NCI-H510A treated with DMSO at 0.1 percent for 48 hours (cell line): ENCODE data around the gene MEDAG.

Experiments used
- DNase-seq: peaks from one replicate; lab custom pipeline; 2025; lab: John Stamatoyannopoulos, UW

MEDAG gene

GRCh38 chr13:30905932-30906383 lies at the start of gene MEDAG:
Gene MEDAG, plus strand, starts transcription at chr13:30906271. Its CDS starts 245 bp downstream, at chr13:30906516.
- no peak for DNase-seq

- no peak for DNase-seq
These were observed 49.1 kb upstream of the MEDAG start for GRCh38 chr13:30857018-30857417.

- no peak for DNase-seq
These were observed 48.4 kb upstream of the MEDAG start for GRCh38 chr13:30857636-30858035.

- DNase-seq, result no peak
These were observed 46.7 kb upstream of the MEDAG start for GRCh38 chr13:30859326-30859725.

- DNase-seq, result no peak
These were observed 44.9 kb upstream of the MEDAG start for GRCh38 chr13:30861163-30861562.

- DNase-seq, result no peak
These were observed 44.1 kb upstream of the MEDAG start for GRCh38 chr13:30861836-30862467.

GRCh38 chr13:30862707-30863106 lies 43.4 kb upstream of the MEDAG start:
- DNase-seq, result no peak

- DNase-seq, result no peak
These were observed 42.8 kb upstream of the MEDAG start for GRCh38 chr13:30863231-30863630.

- DNase-seq, result no peak
These were observed 42.3 kb upstream of the MEDAG start for GRCh38 chr13:30863796-30864195.

GRCh38 chr13:30864433-30865122 lies 41.5 kb upstream of the MEDAG start:
- DNase-seq, result no peak

- DNase-seq, result peak; percentile 63
These were observed 40.7 kb upstream of the MEDAG start for GRCh38 chr13:30865123-30866049.

GRCh38 chr13:30866677-30867076 lies 39.4 kb upstream of the MEDAG start:
- DNase-seq, result peak; percentile 46

- DNase-seq, result no peak
These were observed 38.9 kb upstream of the MEDAG start for GRCh38 chr13:30867089-30867669.

- no peak for DNase-seq
These were observed 37.1 kb upstream of the MEDAG start for GRCh38 chr13:30868799-30869470.

GRCh38 chr13:30869491-30869890 lies 36.6 kb upstream of the MEDAG start:
- no peak for DNase-seq

GRCh38 chr13:30870049-30870884 lies 35.8 kb upstream of the MEDAG start:
- DNase-seq, result no peak

GRCh38 chr13:30870916-30871587 lies 35.0 kb upstream of the MEDAG start:
- no peak for DNase-seq

- no peak for DNase-seq
These were observed 34.3 kb upstream of the MEDAG start for GRCh38 chr13:30871588-30872275.

GRCh38 chr13:30872276-30872594 lies 33.8 kb upstream of the MEDAG start:
- DNase-seq, result no peak
